H9 (cell line): ENCODE measurements around the gene DHRSX. TPM values are rescaled to one million over a fixed set of nuclear protein-coding genes. Genes with fewer than 3 reads are reported as not detected.

Experiments
- DNase-seq: peaks from one replicate; pipeline ENCODE4 v3.0.0-alpha.2; 2017
- H2AFZ ChIP-seq: one replicate; pipeline ENCODE4 v1.6.1; 2013; ENCODE audit warnings: mild to moderate bottlenecking, low read length, control low read depth, moderate library complexity
- H2AK5ac ChIP-seq: 2 replicates; pipeline ENCODE4 v1.6.1; 2013; ENCODE audit warnings: low read length, control low read depth, mixed read lengths; ENCODE audit not compliant: insufficient read length
- H2BK120ac ChIP-seq: one replicate; pipeline ENCODE4 v1.6.1; 2013; ENCODE audit warnings: low read depth, mild to moderate bottlenecking, low read length, control low read depth, inconsistent platforms; ENCODE audit not compliant: poor library complexity, severe bottlenecking
- H2BK12ac ChIP-seq: 2 replicates; pipeline ENCODE4 v1.6.1; 2013; ENCODE audit warnings: low read length, control low read depth, mixed read lengths, low read depth; ENCODE audit not compliant: insufficient read length
- H2BK15ac ChIP-seq: 2 replicates; pipeline ENCODE4 v1.6.1; 2013; ENCODE audit warnings: low read depth, low read length, control low read depth
- H2BK20ac ChIP-seq: one replicate; pipeline ENCODE4 v1.6.1; 2013; ENCODE audit warnings: low read depth, mild to moderate bottlenecking, low read length, control low read depth, inconsistent platforms; ENCODE audit not compliant: poor library complexity, severe bottlenecking
- H2BK5ac ChIP-seq: 2 replicates; pipeline ENCODE4 v1.6.1; 2013; ENCODE audit warnings: low read length, control low read depth, mixed read lengths; ENCODE audit not compliant: insufficient read length
- H3K14ac ChIP-seq: 2 replicates; pipeline ENCODE4 v1.6.1; 2013; ENCODE audit warnings: low read length, control low read depth; ENCODE audit not compliant: insufficient read depth
- H3K18ac ChIP-seq: 2 replicates; pipeline ENCODE4 v1.6.1; 2013; ENCODE audit warnings: low read depth, mild to moderate bottlenecking, mixed read lengths, low read length, control low read depth; ENCODE audit not compliant: insufficient read length
- H3K23ac ChIP-seq: 2 replicates; pipeline ENCODE4 v1.6.1; 2013; ENCODE audit warnings: low read length, control low read depth, mixed read lengths, low read depth; ENCODE audit not compliant: insufficient read length
- H3K23me2 ChIP-seq: 2 replicates; pipeline ENCODE4 v1.6.1; 2013; ENCODE audit warnings: low read depth, mild to moderate bottlenecking, mixed read lengths, low read length, control low read depth; ENCODE audit not compliant: insufficient read length, poor library complexity, severe bottlenecking
- H3K27ac ChIP-seq: 2 replicates; pipeline ENCODE4 v1.5.1; 2013; ENCODE audit warnings: low read length, control low read depth, mixed read lengths, low read depth; ENCODE audit not compliant: insufficient read length
- H3K27me3 ChIP-seq: 2 replicates; pipeline ENCODE4 v1.6.1; 2013; ENCODE audit warnings: low read length, control low read depth, inconsistent platforms; ENCODE audit not compliant: insufficient read depth
- H3K4ac ChIP-seq: 2 replicates; pipeline ENCODE4 v1.6.1; 2013; ENCODE audit warnings: low read depth, mild to moderate bottlenecking, control low read depth, inconsistent platforms, low read length, moderate library complexity
- H3K4me1 ChIP-seq: 2 replicates; pipeline ENCODE4 v1.6.1; 2013; ENCODE audit warnings: low read length, control low read depth, inconsistent platforms; ENCODE audit not compliant: insufficient read depth
- H3K4me2 ChIP-seq: 2 replicates; pipeline ENCODE4 v1.6.1; 2013; ENCODE audit warnings: low read length, control low read depth, mixed read lengths; ENCODE audit not compliant: insufficient read length, insufficient read depth
- H3K56ac ChIP-seq: 2 replicates; pipeline ENCODE4 v1.6.1; 2013; ENCODE audit warnings: low read depth, mild to moderate bottlenecking, mixed read lengths, low read length, control low read depth; ENCODE audit not compliant: insufficient read length
- H3K79me1 ChIP-seq: 2 replicates; pipeline ENCODE4 v1.6.1; 2013; ENCODE audit warnings: low read depth, mild to moderate bottlenecking, moderate library complexity, low read length, control low read depth, inconsistent platforms; ENCODE audit not compliant: insufficient read depth, poor library complexity, severe bottlenecking
- H3K79me2 ChIP-seq: 2 replicates; pipeline ENCODE4 v1.6.1; 2013; ENCODE audit warnings: low read length, control low read depth, inconsistent platforms; ENCODE audit not compliant: insufficient read depth
- H3K9ac ChIP-seq: 2 replicates; pipeline ENCODE4 v1.6.1; 2013; ENCODE audit warnings: low read length, control low read depth, mixed read lengths; ENCODE audit not compliant: insufficient read length; ENCODE audit errors: extremely low read depth
- H3K9me3 ChIP-seq: one replicate; pipeline ENCODE4 v1.6.1; 2013; ENCODE audit warnings: low read depth, low read length, inconsistent platforms; ENCODE audit not compliant: control insufficient read depth
- H3T11ph ChIP-seq: one replicate; pipeline ENCODE4 v1.6.1; 2013; ENCODE audit warnings: mild to moderate bottlenecking, low read length, control low read depth, inconsistent platforms
- H4K20me1 ChIP-seq: one replicate; pipeline ENCODE4 v1.6.1; 2013; ENCODE audit not compliant: control insufficient read depth, insufficient read length, insufficient read depth
- H4K5ac ChIP-seq: 2 replicates; pipeline ENCODE4 v1.6.1; 2013; ENCODE audit warnings: low read depth, mild to moderate bottlenecking, mixed read lengths, low read length, control low read depth; ENCODE audit not compliant: insufficient read length
- H4K8ac ChIP-seq: replicated peaks from 2 replicates; pipeline ENCODE4 v1.6.1; 2013; ENCODE audit warnings: low read length, control low read depth, mixed read lengths, low read depth; ENCODE audit not compliant: insufficient read length
- H4K91ac ChIP-seq: 2 replicates; pipeline ENCODE4 v1.6.1; 2013; ENCODE audit warnings: low read depth, mild to moderate bottlenecking, moderate library complexity, mixed read lengths, low read length, control low read depth; ENCODE audit not compliant: insufficient read length
- H3K27ac Mint-ChIP-seq, 3 experiments: 2 replicates in 2 of 3; 3 replicates in 1 of 3; pipeline ENCODE4 v1.8.0; 2020 to 2021; ENCODE audit warnings: mixed read lengths in 3 of 3, mild to moderate bottlenecking in 1 of 3, moderate library complexity in 1 of 3
- H3K27me3 Mint-ChIP-seq: 2 replicates; pipeline ENCODE4 v1.8.0; 2021; ENCODE audit warnings: low read depth, mild to moderate bottlenecking, moderate library complexity, mixed read lengths
- H3K36me3 Mint-ChIP-seq, 3 experiments: 2 replicates in 2 of 3; 3 replicates in 1 of 3; pipeline ENCODE4 v1.8.0; 2020 to 2021; ENCODE audit warnings: low read depth in 3 of 3, mixed read lengths in 3 of 3; ENCODE audit not compliant: insufficient read depth in 1 of 3
- H3K4me1 Mint-ChIP-seq, 2 experiments: 2 replicates each; pipeline ENCODE4 v1.8.0; 2020; ENCODE audit warnings: mixed read lengths in 2 of 2
- H3K4me3 Mint-ChIP-seq, 2 experiments: 2 replicates in 1 of 2; 3 replicates in 1 of 2; pipeline ENCODE4 v1.8.0; 2020 to 2021; ENCODE audit warnings: mild to moderate bottlenecking in 2 of 2, mixed read lengths in 2 of 2, moderate library complexity in 1 of 2
- H3K9me3 Mint-ChIP-seq, 2 experiments: 2 replicates in 1 of 2; 3 replicates in 1 of 2; pipeline ENCODE4 v1.8.0; 2020; ENCODE audit warnings: mild to moderate bottlenecking in 2 of 2, mixed read lengths in 2 of 2, moderate library complexity in 1 of 2
- WGBS: extraction: QIAGEN DNeasy Blood & Tissue Kit; methylation state at CpG from one replicate; pipeline ENCODE4 v1.1.7; 2013; ENCODE audit warnings: missing lambda C conversion rate, low lambda C conversion rate, mixed read lengths; ENCODE audit not compliant: insufficient read length; ENCODE audit errors: extremely low coverage; 5-methylcytosine and 5-hydroxymethylcytosine counted together
- total RNA-seq: library from RNA; stranded (reverse); gene quantifications from 2 replicates; pipeline ENCODE4 v1.2.1, GENCODE V29; 2021
- TF ChIP-seq, protein P1 (sequence below): fragments of 200-600 bp; sonication (generic); conservative IDR thresholded peaks from 3 replicates; pipeline ENCODE4 v1.8.0; 2021; ENCODE audit warnings: antibody characterized with exemption, mild to moderate bottlenecking

The DHRSX gene
- total RNA-seq, 1 experiment from 2014 or later, result 44.0 TPM

DNA sequence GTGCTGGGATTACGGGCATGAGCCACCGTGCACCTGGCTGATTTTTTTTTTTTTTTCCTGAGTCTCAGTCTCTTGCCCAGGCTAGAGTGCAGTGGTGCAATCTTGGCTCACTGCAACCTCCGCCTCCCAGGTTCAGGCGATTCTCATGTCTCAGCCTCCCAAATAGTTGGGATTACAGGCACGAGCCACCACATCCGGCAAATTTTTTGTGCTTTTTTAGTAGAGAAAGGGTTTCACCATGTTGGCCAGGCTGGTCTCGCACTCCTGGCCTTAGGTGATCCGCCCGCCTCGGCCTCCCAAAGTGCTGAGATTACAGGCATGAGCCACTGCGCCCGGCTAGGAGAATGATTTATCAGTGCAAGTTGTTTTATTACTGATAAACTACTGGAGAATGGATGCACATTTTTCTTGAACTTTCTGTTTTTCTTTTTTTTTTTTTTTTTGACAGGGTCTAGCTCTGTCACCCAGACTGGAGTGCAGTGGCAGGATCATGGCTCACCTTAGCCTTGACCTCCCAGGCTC lies 39.7 kb upstream of the DHRSX start:
- Histone ChIP-seq H3K18ac (no peak overlapping the region), H3K9ac (no peak overlapping the region), H3K9me3 (no peaks in the 10 kb centered on the region), H3K14ac (no peak overlapping the region), H2BK15ac (no peak overlapping the region), H4K20me1 (no peaks in the 10 kb centered on the region), H3K23ac (no peak overlapping the region), H2BK120ac (no peak overlapping the region), H3K23me2 (no peaks in the 10 kb centered on the region), H4K8ac (no peak overlapping the region), H2AK5ac (no peak overlapping the region), H4K91ac (no peak overlapping the region), H3K4me2 (no peak overlapping the region), H2BK20ac (no peak overlapping the region), H3K27ac (no peak overlapping the region), H3T11ph (no peak overlapping the region), H2BK5ac (no peak overlapping the region), H3K79me1 (no peaks in the 10 kb centered on the region), H2AFZ (no peak overlapping the region), H3K79me2 (no peaks in the 10 kb centered on the region), H3K4me1 (no peaks in the 10 kb centered on the region), H2BK12ac (no peak overlapping the region), H3K27me3 (no peaks in the 10 kb centered on the region), H3K4ac (no peak overlapping the region), H3K56ac (no peak overlapping the region), H4K5ac (no peak overlapping the region)
- H3K36me3 Mint-ChIP-seq, result peaks cover 4 to 18% (median 10%) of the 10 kb centered on the region in 3 experiments; a peak in 6 of 7 replicates
- H3K9me3 Mint-ChIP-seq, result peaks cover 12 to 16% of the 10 kb centered on the region in 2 experiments
- WGBS, result no CpG with 5 or more reads among the region's 12 CpGs
- no peak for DNase-seq
- H3K4me3 Mint-ChIP-seq, result no peak overlapping the region
- H3K27me3 Mint-ChIP-seq, result peaks cover under 1% of the 10 kb centered on the region; the same call in 1 of the 2 replicates
- peaks cover 11 to 20% of the 10 kb centered on the region in 2 experiments for H3K4me1 Mint-ChIP-seq
- H3K27ac Mint-ChIP-seq, result no peak overlapping the region
- TF ChIP-seq, protein P1, sequence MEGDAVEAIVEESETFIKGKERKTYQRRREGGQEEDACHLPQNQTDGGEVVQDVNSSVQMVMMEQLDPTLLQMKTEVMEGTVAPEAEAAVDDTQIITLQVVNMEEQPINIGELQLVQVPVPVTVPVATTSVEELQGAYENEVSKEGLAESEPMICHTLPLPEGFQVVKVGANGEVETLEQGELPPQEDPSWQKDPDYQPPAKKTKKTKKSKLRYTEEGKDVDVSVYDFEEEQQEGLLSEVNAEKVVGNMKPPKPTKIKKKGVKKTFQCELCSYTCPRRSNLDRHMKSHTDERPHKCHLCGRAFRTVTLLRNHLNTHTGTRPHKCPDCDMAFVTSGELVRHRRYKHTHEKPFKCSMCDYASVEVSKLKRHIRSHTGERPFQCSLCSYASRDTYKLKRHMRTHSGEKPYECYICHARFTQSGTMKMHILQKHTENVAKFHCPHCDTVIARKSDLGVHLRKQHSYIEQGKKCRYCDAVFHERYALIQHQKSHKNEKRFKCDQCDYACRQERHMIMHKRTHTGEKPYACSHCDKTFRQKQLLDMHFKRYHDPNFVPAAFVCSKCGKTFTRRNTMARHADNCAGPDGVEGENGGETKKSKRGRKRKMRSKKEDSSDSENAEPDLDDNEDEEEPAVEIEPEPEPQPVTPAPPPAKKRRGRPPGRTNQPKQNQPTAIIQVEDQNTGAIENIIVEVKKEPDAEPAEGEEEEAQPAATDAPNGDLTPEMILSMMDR, result no peak
